COLO829 (cell line): ENCODE measurements around the gene CAV1.
A peak's percentile ranks its signal among the peaks of the same experiment; 100 is the strongest.

Source experiments
- DNase-seq: peaks from one replicate; pipeline ENCODE4 v3.0.0; 2012; ENCODE audit warnings: low spot score

The CAV1 gene

DNA sequence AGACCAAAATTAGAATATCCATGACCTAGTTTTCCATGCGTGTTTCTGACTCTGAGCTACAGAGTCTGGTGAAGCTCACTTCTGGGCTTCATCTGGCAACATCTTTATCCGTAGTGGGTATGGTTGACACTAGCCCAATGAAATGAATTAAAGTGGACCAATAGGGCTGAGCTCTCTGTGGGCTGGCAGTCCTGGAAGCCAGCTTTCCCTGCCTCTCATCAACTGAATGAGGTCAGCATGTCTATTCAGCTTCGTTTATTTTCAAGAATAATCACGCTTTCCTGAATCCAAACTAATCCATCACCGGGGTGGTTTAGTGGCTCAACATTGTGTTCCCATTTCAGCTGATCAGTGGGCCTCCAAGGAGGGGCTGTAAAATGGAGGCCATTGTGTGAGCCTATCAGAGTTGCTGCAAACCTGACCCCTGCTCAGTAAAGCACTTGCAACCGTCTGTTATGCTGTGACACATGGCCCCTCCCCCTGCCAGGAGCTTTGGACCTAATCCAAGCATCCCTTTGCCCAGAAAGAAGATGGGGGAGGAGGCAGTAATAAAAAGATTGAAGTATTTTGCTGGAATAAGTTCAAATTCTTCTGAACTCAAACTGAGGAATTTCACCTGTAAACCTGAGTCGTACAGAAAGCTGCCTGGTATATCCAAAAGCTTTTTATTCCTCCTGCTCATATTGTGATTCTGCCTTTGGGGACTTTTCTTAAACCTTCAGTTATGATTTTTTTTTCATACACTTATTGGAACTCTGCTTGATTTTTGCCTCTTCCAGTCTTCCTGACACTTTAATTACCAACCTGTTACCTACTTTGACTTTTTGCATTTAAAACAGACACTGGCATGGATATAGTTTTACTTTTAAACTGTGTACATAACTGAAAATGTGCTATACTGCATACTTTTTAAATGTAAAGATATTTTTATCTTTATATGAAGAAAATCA, 35.5 kb downstream of the CAV1 start:
- DNase-seq = no peak

GRCh38 chr7:116561697-116562483, 37.1 kb downstream of the CAV1 start:
- DNase-seq = no peak

DNA sequence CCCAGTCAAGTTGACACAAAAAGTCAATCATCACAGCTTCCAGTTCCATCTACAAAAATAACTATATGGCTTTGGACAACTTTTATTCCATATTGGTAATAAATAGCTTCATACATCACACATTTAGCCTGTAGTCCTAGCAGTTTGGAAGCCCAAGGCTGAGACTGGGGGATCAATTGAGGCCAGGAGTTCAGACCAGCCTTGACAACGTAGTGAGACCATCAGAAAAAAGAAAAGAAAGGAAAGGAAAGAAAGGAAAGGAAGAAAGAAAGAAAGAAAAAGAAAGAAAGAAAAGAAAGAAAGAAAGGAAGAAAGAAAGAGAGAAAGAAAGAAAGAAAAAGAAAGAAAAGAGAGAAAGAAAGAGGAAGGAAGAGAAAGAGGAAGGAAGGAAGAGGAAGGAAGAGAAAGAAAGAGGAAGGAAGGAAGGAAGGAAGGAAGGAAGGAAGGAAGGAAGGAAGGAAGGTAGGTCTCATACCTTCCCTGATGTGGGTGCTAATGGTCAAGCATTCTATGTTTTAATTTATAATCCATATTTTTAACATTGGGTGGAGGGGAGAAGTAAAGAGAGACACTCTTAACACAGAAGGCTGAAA, 37.8 kb downstream of the CAV1 start:
- DNase-seq = no peak

- no peak for DNase-seq
Measured at GRCh38 chr7:116565981-116566380, 41.1 kb downstream of the CAV1 start.

GRCh38 chr7:116566666-116567065, 41.8 kb downstream of the CAV1 start:
- no peak for DNase-seq

- no peak for DNase-seq
Measured at GRCh38 chr7:116569737-116570136, 44.9 kb downstream of the CAV1 start.

DNA sequence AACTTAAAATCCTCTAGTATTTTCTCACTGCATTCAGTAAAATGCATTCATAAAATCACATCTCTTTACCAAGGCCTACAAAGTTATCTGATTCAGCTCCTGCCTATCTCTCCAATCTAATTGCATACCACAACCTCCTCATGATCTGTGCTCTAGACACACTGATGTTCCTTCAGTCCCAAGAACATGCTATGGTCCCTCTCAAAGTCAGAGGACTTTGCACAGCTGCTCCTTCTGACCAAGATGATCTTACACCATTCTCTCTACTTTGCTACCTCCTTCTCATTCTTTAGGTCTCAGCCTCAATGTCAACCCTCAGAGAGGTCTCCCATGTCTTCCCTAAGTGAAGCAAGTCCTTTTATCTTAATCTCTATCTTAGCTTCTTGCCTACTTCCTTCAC, 45.5 kb downstream of the CAV1 start:
- no peak for DNase-seq

DNA sequence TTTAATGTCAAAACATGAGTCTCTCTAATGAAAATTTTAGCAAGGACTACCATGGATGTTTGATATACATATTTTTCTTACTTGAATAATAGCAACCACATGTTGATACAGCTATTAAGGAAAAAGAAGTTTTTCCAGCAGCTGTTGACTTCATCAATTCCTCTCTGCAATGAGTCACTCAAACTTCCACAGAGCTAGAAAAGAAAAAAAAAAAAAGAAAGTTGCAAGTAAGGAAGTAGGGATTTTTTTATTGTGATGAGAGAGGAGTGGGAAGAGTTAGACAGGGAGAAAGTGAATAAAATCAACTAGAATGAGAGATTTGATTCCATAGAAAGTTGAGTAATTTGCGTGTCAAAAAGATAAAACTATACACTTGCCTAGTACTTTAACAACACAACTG, 46.2 kb downstream of the CAV1 start:
- DNase-seq = peak; percentile 63

DNA sequence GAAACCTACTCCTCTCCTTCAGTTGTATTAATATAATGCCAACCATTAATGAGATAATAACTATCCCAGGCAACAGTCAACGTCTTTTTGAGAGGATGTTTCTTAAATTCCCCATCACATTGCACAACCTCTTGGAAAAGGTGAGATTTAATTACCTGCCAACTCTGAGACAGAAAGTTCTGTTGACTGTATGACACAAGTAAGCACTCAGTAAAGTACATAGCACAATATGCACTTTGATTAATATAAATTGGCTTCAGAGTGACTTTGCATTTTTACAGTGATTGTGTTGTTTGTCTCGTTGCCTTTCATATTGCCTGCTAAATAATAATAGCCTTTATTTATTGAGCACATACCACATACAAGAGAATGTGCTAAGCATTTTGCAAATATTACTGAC, 46.7 kb downstream of the CAV1 start:
- DNase-seq = no peak

- no peak for DNase-seq
Measured at GRCh38 chr7:116572036-116572435, 47.2 kb downstream of the CAV1 start.

DNA sequence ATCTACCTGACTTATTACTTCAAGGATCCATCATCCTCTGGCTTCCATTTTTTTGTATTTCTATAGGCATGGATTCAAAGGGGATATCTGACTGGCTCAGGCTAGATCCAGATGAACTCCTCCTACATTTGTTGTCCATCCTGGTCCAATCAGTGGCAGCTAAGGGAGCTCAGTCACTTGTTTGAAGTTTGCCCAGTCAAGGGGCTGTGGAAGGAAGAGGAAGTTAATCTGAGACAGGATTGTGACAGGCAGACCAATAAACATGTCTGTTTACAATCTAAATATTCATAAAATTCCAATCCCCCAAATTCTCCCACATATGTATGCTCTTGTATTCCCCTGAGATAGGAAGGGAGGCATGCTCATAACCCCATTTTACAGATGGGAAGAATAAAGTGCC, 48.7 kb downstream of the CAV1 start:
- DNase-seq = no peak

- no peak for DNase-seq
Measured at GRCh38 chr7:116574025-116574822, 49.4 kb downstream of the CAV1 start.

DNA sequence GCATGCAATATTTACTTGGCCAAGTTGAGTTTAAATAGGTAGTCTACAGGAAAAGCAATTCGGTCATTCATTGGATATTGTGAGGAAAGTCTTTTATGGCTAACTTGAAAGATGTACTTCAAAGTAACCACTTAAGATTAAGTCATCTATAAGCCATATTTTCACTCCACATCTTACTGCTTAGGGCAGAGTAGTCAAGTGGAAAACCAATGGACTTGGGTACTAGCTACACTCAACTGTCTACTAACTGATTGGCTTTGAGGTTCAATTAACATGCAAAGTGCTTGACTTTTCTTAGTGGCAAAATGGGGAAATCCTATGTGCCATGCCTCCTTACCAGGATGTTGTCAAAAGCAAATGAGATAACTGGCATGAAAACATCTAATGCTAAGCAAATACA, 51.0 kb downstream of the CAV1 start:
- DNase-seq = no peak

DNA sequence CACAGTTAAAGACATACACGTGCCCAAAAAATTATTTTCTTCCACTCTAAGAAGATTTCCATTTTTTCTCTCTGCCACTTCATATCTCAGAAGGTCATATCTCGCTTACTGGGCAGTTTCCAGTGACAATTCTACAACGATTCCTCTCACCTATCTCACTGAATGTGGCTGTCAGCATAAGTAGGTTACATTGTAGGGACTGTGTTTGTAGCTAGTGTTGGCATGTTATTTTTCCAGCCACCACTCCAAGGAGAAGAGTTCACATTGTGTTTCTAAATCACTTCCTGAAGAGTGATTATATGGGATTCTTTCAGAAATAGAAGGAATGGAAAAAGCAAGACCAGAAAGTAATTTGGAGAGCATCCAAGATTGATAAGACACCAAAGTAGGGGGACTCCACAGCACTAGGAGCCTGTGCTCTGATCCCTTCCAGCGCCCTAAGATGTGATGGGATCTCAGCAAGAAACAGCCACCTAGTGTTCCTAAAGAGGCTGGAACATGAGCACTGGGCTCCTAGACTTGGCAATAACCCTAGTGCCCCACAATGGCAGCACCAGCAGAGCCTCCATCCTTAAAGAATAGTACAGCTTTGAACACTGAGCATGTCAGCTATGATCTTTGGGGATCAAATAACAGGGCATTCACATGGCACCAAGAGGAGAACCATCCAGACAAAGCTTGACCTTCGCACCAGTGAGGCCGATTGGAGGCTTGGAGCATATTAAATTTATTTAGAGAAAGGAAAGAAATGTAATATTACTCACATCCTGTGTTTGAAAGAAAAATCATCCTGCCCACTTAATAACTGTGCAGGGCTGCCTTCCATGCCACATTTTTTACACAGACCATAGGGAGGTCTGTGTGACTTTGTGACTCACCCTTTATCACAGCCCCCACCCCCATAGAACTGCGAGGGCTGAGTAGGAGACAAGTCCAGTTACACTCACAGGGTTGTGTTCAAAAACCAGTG, 51.8 kb downstream of the CAV1 start:
- peak; percentile 84 for DNase-seq

GRCh38 chr7:116577320-116577871, 52.6 kb downstream of the CAV1 start:
- DNase-seq = no peak

DNA sequence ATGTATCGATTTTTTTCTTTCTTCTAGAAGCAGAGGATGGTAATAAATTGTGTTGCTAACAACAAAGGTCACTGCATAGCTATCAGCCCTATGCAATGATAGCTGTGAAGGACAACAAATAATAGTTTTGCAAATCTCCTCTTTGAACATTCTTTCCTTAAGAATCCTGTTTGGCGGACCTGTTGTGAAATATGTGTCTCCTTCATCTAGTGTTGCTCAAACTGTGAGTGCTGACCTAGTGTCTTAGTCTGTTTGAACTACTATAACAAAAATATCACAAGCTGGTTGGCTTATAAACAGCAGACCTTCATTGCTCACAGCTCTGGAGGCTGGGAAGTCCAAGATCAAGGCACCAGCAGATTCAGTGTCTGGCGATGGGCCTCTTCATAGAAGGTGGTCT, 53.7 kb downstream of the CAV1 start:
- DNase-seq = no peak

- no peak for DNase-seq
Measured at GRCh38 chr7:116579322-116579721, 54.5 kb downstream of the CAV1 start.

GRCh38 chr7:116579835-116580234, 55.0 kb downstream of the CAV1 start:
- no peak for DNase-seq

GRCh38 chr7:116582164-116582732, 57.4 kb downstream of the CAV1 start:
- DNase-seq = no peak

GRCh38 chr7:116582806-116583444, 58.1 kb downstream of the CAV1 start:
- DNase-seq = peak; percentile 68
